ENCODE results near the gene SGMS2.

DNA sequence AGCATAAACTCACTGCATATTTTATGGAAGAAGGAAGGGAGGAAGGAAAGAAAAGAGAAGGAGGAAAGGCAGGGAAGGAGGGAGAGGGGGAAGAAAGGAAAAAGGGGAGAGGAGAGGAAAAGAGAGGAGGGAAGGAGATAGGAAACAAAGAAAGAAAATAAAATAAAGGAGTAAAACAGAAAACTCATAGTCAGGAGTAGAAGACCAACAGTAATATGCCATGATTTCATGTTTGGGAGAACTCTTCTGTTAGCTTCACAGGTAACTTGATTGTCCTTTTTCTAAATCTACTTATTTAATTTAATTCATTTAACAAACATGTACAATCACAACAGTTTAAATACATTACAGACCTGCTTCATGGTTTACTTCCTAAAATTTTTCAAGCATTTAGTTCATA is 46.8 kb upstream of the SGMS2 start:
- TF ChIP-seq, protein P1, sequence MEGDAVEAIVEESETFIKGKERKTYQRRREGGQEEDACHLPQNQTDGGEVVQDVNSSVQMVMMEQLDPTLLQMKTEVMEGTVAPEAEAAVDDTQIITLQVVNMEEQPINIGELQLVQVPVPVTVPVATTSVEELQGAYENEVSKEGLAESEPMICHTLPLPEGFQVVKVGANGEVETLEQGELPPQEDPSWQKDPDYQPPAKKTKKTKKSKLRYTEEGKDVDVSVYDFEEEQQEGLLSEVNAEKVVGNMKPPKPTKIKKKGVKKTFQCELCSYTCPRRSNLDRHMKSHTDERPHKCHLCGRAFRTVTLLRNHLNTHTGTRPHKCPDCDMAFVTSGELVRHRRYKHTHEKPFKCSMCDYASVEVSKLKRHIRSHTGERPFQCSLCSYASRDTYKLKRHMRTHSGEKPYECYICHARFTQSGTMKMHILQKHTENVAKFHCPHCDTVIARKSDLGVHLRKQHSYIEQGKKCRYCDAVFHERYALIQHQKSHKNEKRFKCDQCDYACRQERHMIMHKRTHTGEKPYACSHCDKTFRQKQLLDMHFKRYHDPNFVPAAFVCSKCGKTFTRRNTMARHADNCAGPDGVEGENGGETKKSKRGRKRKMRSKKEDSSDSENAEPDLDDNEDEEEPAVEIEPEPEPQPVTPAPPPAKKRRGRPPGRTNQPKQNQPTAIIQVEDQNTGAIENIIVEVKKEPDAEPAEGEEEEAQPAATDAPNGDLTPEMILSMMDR (IDR thresholded peaks at IDR 0.05): no peak
- TF ChIP-seq EZH2 (IDR thresholded peaks at IDR 0.05) (no peak), EZH2phosphoT487 (IDR thresholded peaks at IDR 0.05) (no peak)

All from neural progenitor cell (in vitro differentiated cells).